Measurements from ENCODE around the gene PTPN5. TPM values are rescaled to one million over a fixed set of nuclear protein-coding genes. Genes with fewer than 3 reads are reported as not detected.

The PTPN5 gene
- total and polyA plus RNA-seq, 2 donors from 2014 or later, result 0.17 TPM; not detected in 1

DNA sequence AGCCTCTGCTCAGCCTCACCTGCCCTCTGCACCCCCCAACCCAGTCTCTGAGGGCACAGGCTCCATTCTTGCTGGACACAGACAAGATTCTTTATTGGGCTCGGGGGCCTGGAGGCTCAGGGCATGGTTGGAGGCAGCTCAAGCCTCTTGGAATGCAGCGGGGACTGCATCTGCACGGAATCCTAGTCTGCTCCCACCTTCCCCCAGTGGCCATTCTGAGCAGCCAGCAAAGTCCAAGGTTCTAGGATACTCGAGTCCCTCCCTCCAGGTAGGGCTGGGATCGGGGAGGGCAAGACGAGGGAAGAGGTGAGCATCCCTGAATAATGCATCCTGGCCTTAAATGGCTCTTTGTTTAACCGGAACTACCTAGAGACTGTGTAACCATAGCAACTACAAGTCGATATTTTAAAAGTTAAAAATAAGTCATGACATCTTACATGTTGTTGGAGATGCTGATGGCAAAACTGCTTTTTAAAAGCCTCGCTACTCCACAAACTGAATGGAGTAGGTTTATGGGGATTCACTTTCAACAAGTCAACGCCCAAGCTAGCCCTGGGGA, 54.9 kb downstream of the PTPN5 start:
- Histone ChIP-seq H3K27me3 (ENCODE audit: control insufficient read depth, insufficient read depth, low read length) (no peaks in the 10 kb centered on the region), H3K4me3 (ENCODE audit: low read length in 3 of 3) (no peak overlapping the region), H3K27ac (ENCODE audit: low read depth in 2 of 2, low read length in 2 of 2) (no peak overlapping the region), H3K36me3 (ENCODE audit: control insufficient read depth in 2 of 3, insufficient read depth in 3 of 3, low read length in 3 of 3) (no peaks in the 10 kb centered on the region), H3K9ac (ENCODE audit: low read length in 3 of 3) (no peak overlapping the region), H3K4me1 (ENCODE audit: control insufficient read depth in 2 of 3, insufficient read depth in 2 of 3, low read depth in 1 of 3, low read length in 3 of 3) (no peaks in the 10 kb centered on the region), H3K9me3 (ENCODE audit: control insufficient read depth in 2 of 3, insufficient read depth in 1 of 3, low read length in 3 of 3) (no peaks in the 10 kb centered on the region)
- intact Hi-C loops (cut with DNase I), result no loop called here
- FAIRE-seq, result no peak
- no peak for DNase-seq
- TF ChIP-seq, protein P1, sequence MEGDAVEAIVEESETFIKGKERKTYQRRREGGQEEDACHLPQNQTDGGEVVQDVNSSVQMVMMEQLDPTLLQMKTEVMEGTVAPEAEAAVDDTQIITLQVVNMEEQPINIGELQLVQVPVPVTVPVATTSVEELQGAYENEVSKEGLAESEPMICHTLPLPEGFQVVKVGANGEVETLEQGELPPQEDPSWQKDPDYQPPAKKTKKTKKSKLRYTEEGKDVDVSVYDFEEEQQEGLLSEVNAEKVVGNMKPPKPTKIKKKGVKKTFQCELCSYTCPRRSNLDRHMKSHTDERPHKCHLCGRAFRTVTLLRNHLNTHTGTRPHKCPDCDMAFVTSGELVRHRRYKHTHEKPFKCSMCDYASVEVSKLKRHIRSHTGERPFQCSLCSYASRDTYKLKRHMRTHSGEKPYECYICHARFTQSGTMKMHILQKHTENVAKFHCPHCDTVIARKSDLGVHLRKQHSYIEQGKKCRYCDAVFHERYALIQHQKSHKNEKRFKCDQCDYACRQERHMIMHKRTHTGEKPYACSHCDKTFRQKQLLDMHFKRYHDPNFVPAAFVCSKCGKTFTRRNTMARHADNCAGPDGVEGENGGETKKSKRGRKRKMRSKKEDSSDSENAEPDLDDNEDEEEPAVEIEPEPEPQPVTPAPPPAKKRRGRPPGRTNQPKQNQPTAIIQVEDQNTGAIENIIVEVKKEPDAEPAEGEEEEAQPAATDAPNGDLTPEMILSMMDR (IDR thresholded peaks at IDR 0.05; ENCODE audit: borderline replicate concordance, extremely low read depth, insufficient read depth), result no peak

DNA sequence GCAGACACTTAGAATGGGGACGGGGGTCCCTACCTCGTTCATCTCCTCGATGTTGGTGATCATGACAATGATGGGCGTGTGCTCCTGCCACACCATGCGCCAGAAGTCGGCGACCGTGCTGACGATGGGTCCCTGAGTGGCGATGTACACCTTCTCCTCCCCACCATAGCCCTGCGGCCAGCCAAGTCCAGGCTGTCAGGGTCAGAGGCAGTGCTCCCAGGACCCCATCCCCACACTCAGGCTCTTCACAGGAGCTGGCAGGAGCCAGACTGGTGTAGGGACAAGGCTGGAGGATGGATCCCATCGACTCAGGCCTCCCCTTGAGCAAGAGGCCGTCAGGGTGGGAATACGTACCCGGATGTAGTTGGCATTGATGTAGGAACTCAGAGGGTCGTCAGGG, 58.4 kb downstream of the PTPN5 start:
- Histone ChIP-seq H3K27ac (ENCODE audit: low read depth in 2 of 2, low read length in 2 of 2) (no peak overlapping the region), H3K36me3 (ENCODE audit: control insufficient read depth in 2 of 3, insufficient read depth in 3 of 3, low read length in 3 of 3) (no peaks in the 10 kb centered on the region), H3K4me1 (ENCODE audit: control insufficient read depth in 2 of 3, insufficient read depth in 2 of 3, low read depth in 1 of 3, low read length in 3 of 3) (no peaks in the 10 kb centered on the region), H3K4me3 (ENCODE audit: low read length in 3 of 3) (no peak overlapping the region), H3K9ac (ENCODE audit: low read length in 3 of 3) (no peak overlapping the region), H3K27me3 (ENCODE audit: control insufficient read depth, insufficient read depth, low read length) (no peaks in the 10 kb centered on the region), H3K9me3 (ENCODE audit: control insufficient read depth in 2 of 3, insufficient read depth in 1 of 3, low read length in 3 of 3) (no peaks in the 10 kb centered on the region)
- intact Hi-C loops (cut with DNase I), result no loop called here
- TF ChIP-seq, protein P1 (IDR thresholded peaks at IDR 0.05; ENCODE audit: borderline replicate concordance, extremely low read depth, insufficient read depth), result no peak
- no peak for FAIRE-seq
- no peak for DNase-seq

DNA sequence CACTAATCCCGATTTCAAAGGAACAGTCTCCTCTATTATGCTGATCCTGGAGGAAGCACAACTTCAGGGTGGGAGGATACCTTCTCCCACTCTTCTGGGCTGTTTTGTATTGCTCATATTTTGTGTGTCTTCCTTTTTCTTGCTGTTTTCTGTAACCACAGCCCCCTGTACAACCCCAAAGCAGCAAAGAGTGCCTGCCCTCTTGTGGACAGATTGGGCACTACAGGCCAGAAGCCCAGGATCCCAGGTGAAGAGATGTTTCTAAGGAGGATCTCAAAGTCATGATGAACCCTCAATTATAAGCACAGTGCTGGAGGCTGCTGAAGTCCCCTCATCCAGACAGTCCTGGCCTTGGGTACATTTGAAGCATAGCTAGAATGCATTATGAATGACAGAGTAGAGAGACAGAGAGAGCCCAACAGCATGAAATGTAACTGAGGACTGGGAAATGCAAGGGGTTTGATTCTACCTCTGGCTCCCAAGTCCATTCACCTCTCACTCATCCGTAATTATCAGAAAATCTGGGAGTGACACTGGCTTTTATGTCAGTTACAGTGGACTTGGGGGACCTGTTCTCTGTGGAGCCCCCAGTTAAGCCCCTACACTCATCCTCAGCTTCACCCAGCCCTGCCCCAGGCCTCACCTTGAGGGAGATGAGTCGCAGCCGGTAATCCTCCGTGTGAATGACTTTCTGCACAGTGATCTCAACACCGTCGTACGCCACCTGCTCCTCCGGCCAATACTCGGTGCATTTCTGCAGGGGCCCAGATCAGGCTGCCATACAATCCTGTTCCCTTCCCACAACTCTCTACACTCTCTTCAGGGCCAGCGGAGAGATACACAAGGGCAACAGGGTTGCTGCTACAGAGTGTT, 59.4 kb downstream of the PTPN5 start:
- Histone ChIP-seq H3K4me1 (ENCODE audit: control insufficient read depth in 2 of 3, insufficient read depth in 2 of 3, low read depth in 1 of 3, low read length in 3 of 3) (no peaks in the 10 kb centered on the region), H3K36me3 (ENCODE audit: control insufficient read depth in 2 of 3, insufficient read depth in 3 of 3, low read length in 3 of 3) (no peaks in the 10 kb centered on the region), H3K9me3 (ENCODE audit: control insufficient read depth in 2 of 3, insufficient read depth in 1 of 3, low read length in 3 of 3) (no peaks in the 10 kb centered on the region), H3K27me3 (ENCODE audit: control insufficient read depth, insufficient read depth, low read length) (no peaks in the 10 kb centered on the region), H3K9ac (ENCODE audit: low read length in 3 of 3) (no peak overlapping the region), H3K4me3 (ENCODE audit: low read length in 3 of 3) (no peak overlapping the region), H3K27ac (ENCODE audit: low read depth in 2 of 2, low read length in 2 of 2) (no peak overlapping the region)
- TF ChIP-seq, protein P1 (IDR thresholded peaks at IDR 0.05; ENCODE audit: borderline replicate concordance, extremely low read depth, insufficient read depth), result peak; percentile 96
- intact Hi-C loops (cut with DNase I), result no loop called here
- FAIRE-seq (no peak), DNase-seq (peak in 4 of 5 donors; percentile 61 to 75 (median 72))
